Osteoblast (primary cell): ENCODE data around the gene TMEM236. TPM values are rescaled to one million over a fixed set of nuclear protein-coding genes. Genes with fewer than 3 reads are reported as not detected.

ENCODE experiments used
- DNase-seq: peaks from one replicate; pipeline ENCODE4 v3.0.0; 2011; ENCODE audit warnings: low spot score, mixed read lengths; ENCODE audit not compliant: insufficient read length; ENCODE audit errors: missing footprints
- H2AFZ ChIP-seq: 2 replicates; pipeline ENCODE4 v1.6.0; 2011; ENCODE audit warnings: mild to moderate bottlenecking, low read length
- H3K27ac ChIP-seq: 2 replicates; pipeline ENCODE4 v1.5.1; 2011; ENCODE audit warnings: mild to moderate bottlenecking, low read depth, low read length, moderate library complexity
- H3K27me3 ChIP-seq: 2 replicates; pipeline ENCODE4 v1.6.0; 2012; ENCODE audit warnings: mild to moderate bottlenecking, control low read depth, inconsistent platforms, low read length, moderate library complexity; ENCODE audit not compliant: insufficient read depth
- H3K36me3 ChIP-seq: 2 replicates; pipeline ENCODE4 v1.5.1; 2011; ENCODE audit warnings: mild to moderate bottlenecking, low read length, control low read depth, moderate library complexity; ENCODE audit not compliant: insufficient read depth
- H3K4me1 ChIP-seq: 2 replicates; pipeline ENCODE4 v1.5.1; 2011; ENCODE audit warnings: mild to moderate bottlenecking, low read length, control low read depth, moderate library complexity; ENCODE audit not compliant: insufficient read depth
- H3K4me2 ChIP-seq: 2 replicates; pipeline ENCODE4 v1.6.0; 2011; ENCODE audit warnings: mild to moderate bottlenecking, low read length; ENCODE audit not compliant: insufficient read depth
- H3K4me3 ChIP-seq: fragments of 200-600 bp; sonication (generic); 3 replicates; pipeline ENCODE4 v1.5.1; 2012; ENCODE audit warnings: mild to moderate bottlenecking, low read length, inconsistent platforms; ENCODE audit not compliant: insufficient read depth
- H3K79me2 ChIP-seq: 2 replicates; pipeline ENCODE4 v1.6.0; 2012; ENCODE audit warnings: mild to moderate bottlenecking, low read length, control low read depth, inconsistent platforms; ENCODE audit not compliant: insufficient read depth
- H3K9me3 ChIP-seq: 2 replicates; pipeline ENCODE4 v1.5.1; 2011; ENCODE audit warnings: low read depth, low read length, control low read depth
- H4K20me1 ChIP-seq: 2 replicates; pipeline ENCODE4 v1.6.0; 2012; ENCODE audit warnings: mild to moderate bottlenecking, low read length, control low read depth; ENCODE audit not compliant: insufficient read depth
- CTCF ChIP-seq: IDR thresholded peaks from 2 replicates; pipeline ENCODE4 v1.5.1; 2011; ENCODE audit warnings: mild to moderate bottlenecking, low read depth, low read length, moderate library complexity; ENCODE audit errors: extremely low read depth
- total RNA-seq: library from RNA; depleted of rRNA; stranded (reverse); fragments of >200 nt; gene quantifications from 2 replicates; pipeline ENCODE4 v1.2.3, GENCODE V29; 2012

The TMEM236 gene
- total RNA-seq, 1 donor: under 0.01 TPM

GRCh38 chr10:17735166-17735941 lies 16.6 kb upstream of the TMEM236 start:
- Histone ChIP-seq H3K4me3 (no peak overlapping the region), H3K79me2 (no peaks in the 10 kb centered on the region), H3K4me1 (no peaks in the 10 kb centered on the region), H3K36me3 (no peaks in the 10 kb centered on the region), H3K9me3 (no peaks in the 10 kb centered on the region), H3K27ac (no peak overlapping the region), H3K4me2 (no peak overlapping the region), H4K20me1 (no peaks in the 10 kb centered on the region), H2AFZ (no peak overlapping the region), H3K27me3 (no peaks in the 10 kb centered on the region)
- no peak for TF ChIP-seq CTCF
- no peak for DNase-seq

- Histone ChIP-seq H3K4me3 (no peak overlapping the region), H3K27ac (no peak overlapping the region), H3K4me1 (no peaks in the 10 kb centered on the region), H4K20me1 (no peaks in the 10 kb centered on the region), H3K9me3 (no peaks in the 10 kb centered on the region), H2AFZ (no peak overlapping the region), H3K79me2 (no peaks in the 10 kb centered on the region), H3K27me3 (no peaks in the 10 kb centered on the region), H3K36me3 (no peaks in the 10 kb centered on the region), H3K4me2 (no peak overlapping the region)
- TF ChIP-seq CTCF: peak; percentile 16
- DNase-seq: peak; percentile 15
Measured at GRCh38 chr10:17736223-17736622, 15.8 kb upstream of the TMEM236 start.

DNA sequence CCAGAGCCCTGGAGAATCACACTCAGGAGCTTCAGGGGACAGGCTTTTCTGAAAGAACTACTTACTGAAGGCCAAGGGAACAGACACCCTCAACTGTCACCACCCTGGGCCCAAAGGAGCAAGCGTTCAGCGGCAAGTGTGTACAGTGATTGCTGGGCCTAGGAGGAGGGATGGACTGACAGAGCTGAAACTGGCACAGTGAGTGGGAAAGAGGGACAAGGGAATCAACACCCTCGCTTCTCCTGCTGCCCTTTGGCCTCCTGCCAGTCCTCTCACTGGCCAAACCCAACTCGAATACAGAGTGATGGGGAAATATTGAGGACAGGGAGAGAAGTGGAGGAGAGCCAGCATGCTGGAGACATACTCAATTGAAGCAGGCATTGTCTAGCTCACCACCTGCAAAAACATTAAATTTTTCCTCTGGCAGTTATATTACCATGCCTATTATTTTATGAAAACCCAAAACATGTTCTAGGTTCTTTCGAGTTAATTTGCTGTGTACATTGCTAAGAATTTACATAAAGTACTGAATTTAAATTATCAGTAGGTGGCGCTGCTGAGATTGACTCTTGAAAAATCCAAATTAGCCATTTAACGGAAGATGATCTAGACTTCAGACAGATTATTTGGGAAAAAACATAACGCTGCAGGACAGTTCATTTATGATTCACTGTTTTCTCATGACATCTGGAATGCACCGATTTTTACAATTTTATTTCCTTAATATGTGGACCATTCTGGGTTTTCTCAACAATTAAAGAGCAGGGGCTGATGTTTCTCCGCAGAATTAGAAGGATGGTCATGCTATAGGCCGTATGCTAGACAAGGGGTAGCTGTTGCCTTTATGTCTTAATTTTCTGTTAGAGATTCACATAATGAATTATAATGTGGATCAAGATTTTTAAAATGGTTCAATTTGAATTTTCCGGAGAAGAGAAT lies 14.7 kb upstream of the TMEM236 start:
- Histone ChIP-seq H3K27ac (no peak overlapping the region), H2AFZ (no peak overlapping the region), H3K4me1 (no peaks in the 10 kb centered on the region), H3K4me3 (no peak overlapping the region), H3K79me2 (no peaks in the 10 kb centered on the region), H3K36me3 (no peaks in the 10 kb centered on the region), H3K27me3 (no peaks in the 10 kb centered on the region), H4K20me1 (no peaks in the 10 kb centered on the region), H3K4me2 (peak overlapping the region; percentile 26), H3K9me3 (no peaks in the 10 kb centered on the region)
- peak; percentile 69 for TF ChIP-seq CTCF
- DNase-seq: peak; percentile 63

DNA sequence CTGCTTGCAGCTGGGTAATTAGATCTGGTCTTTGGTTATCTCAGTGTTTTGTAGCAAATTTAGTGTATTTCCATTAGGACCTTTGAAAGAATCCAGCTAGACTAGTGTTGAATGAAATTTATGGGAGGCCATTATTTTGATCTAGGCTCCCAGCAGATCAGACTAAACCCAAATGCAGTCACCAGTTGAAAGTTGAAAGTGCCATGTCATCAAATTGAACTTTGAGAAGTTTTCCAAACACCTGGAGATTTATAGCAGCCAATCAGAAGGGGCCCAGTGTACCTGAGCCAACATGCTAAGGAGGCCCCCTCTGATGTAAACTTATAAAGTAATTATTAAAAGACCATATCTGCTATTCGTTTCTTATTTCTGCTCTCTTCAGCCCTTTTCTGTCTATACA lies 11.3 kb upstream of the TMEM236 start:
- Histone ChIP-seq H3K27ac (no peak overlapping the region), H3K9me3 (no peaks in the 10 kb centered on the region), H3K4me2 (no peak overlapping the region), H3K79me2 (no peaks in the 10 kb centered on the region), H3K36me3 (no peaks in the 10 kb centered on the region), H3K27me3 (no peaks in the 10 kb centered on the region), H3K4me1 (no peaks in the 10 kb centered on the region), H2AFZ (no peak overlapping the region), H3K4me3 (no peak overlapping the region), H4K20me1 (no peaks in the 10 kb centered on the region)
- no peak for DNase-seq
- TF ChIP-seq CTCF: no peak
